Measurements from ENCODE around the gene PKIB. TPM values are rescaled to one million over a fixed set of nuclear protein-coding genes. Genes with fewer than 3 reads are reported as not detected.

Gene PKIB
- total and polyA plus RNA-seq, 10 of the 15 experiments (the other 5 are each of a cell fraction or from before 2014, with no cell fraction given) = 0.20 to 1.8 (median 0.87) TPM

GRCh38 chr6:122651604-122652003 lies 41.4 kb downstream of the PKIB start:
- Histone ChIP-seq H3K9ac (ENCODE audit: control insufficient read depth, insufficient read depth, low read length) (no peak overlapping the region), H3K27me3 (replicated peaks in 1 of 2; ENCODE audit: control insufficient read depth in 2 of 2, insufficient read depth in 2 of 2, low read length in 1 of 2) (no peaks in the 10 kb centered on the region), H2AFZ (ENCODE audit: control insufficient read depth, low read depth, low read length) (no peak overlapping the region), H3K27ac (ENCODE audit: control insufficient read depth, insufficient read depth) (no peak overlapping the region), H3K4me1 (ENCODE audit: control insufficient read depth, insufficient read depth, low read length) (no peaks in the 10 kb centered on the region), H3K9me3 (replicated peaks; ENCODE audit: control insufficient read depth, insufficient read depth, low read length) (no peaks in the 10 kb centered on the region), H3K36me3 (ENCODE audit: control insufficient read depth in 2 of 2, insufficient read depth in 2 of 2, low read length in 1 of 2) (no peaks in the 10 kb centered on the region), H3K4me2 (ENCODE audit: control insufficient read depth, insufficient read depth) (no peak overlapping the region), H3K4me3 (no peak overlapping the region), H4K20me1 (ENCODE audit: control insufficient read depth, insufficient read depth) (no peaks in the 10 kb centered on the region), H3K79me2 (ENCODE audit: control insufficient read depth, insufficient read depth, low read length) (no peaks in the 10 kb centered on the region)
- in situ Hi-C loops (cut with MboI) = no loop called here
- SMC1A ChIA-PET (ENCODE audit: uncharacterized antibody, unreplicated experiment) = interaction anchor here (1.2 to 1.6 kb wide), 2 partner anchors 9 to 11 kb away, joined by 4 to 7 read pairs; no protein-coding TSS in a partner anchor
- ATAC-seq = no peak
- RAD21 ChIA-PET (ENCODE audit: unreplicated experiment) = no interaction called here
- BruUV-seq (replicated peaks) = no TSS peak
- POLR2A ChIA-PET = interaction anchor here (1.0 to 1.3 kb wide), 2 partner anchors 11 to 13 kb away, joined by 3 read pairs; no protein-coding TSS in a partner anchor
- no peak for DNase-seq (ENCODE audit: low read depth, low spot score)
- intact Hi-C loops (cut with micrococcal nuclease; ENCODE audit: unreplicated experiment) = no loop called here
- CTCF ChIA-PET = no interaction called here
- TF ChIP-seq RFX5 (IDR thresholded peaks at IDR 0.05; ENCODE audit: low read depth, low read length) (no peak), HDGF (IDR thresholded peaks at IDR 0.05) (no peak), BMI1 (IDR thresholded peaks at IDR 0.05; ENCODE audit: borderline replicate concordance) (no peak), HDAC2 (IDR thresholded peaks at IDR 0.05) (no peak), NBN (IDR thresholded peaks at IDR 0.05) (no peak), NFYB (IDR thresholded peaks at IDR 0.05; ENCODE audit: insufficient read depth, low read depth, low read length) (no peak), SREBF1 (IDR thresholded peaks at IDR 0.05; ENCODE audit: low read length) (no peak), MEF2B (IDR thresholded peaks at IDR 0.05; ENCODE audit: partially characterized antibody, poor library complexity, severe bottlenecking) (no peak), CREM (IDR thresholded peaks at IDR 0.05; ENCODE audit: low read depth) (no peak), ZNF622 (IDR thresholded peaks at IDR 0.05) (no peak), PBX3 (IDR thresholded peaks at IDR 0.05; ENCODE audit: insufficient replicate concordance, low read depth, low read length) (no peak), SIX5 (IDR thresholded peaks at IDR 0.05; ENCODE audit: low read depth, low read length, severe bottlenecking) (no peak), BCL3 (IDR thresholded peaks at IDR 0.05; ENCODE audit: borderline replicate concordance, insufficient read depth, low read depth, low read length, poor library complexity, severe bottlenecking) (no peak), REST (IDR thresholded peaks at IDR 0.05; ENCODE audit: low read depth, low read length) (no peak), STAT3 (IDR thresholded peaks at IDR 0.05; ENCODE audit: low read depth, low read length) (no peak), IRF5 (IDR thresholded peaks at IDR 0.05; ENCODE audit: borderline replicate concordance) (no peak), YY1 (IDR thresholded peaks at IDR 0.05; ENCODE audit: low read depth, low read length) (no peak), JUND (IDR thresholded peaks at IDR 0.05; ENCODE audit: low read depth, low read length) (no peak)
- FAIRE-seq = no peak

Measured in GM12878 (cell line).